Stomach (tissue), 9 donors: ENCODE measurements around the gene IFI30. TPM values are rescaled to one million over a fixed set of nuclear protein-coding genes. Genes with fewer than 3 reads are reported as not detected.
A peak's percentile ranks its signal among the peaks of the same experiment; 100 is the strongest.

ENCODE experiments used
- DNase-seq, 2 donors: peaks; one replicate each; pipeline versions ENCODE4 v3.0.0 to v3.0.0-alpha.2; 2013 to 2019
- H3K27ac ChIP-seq, 5 donors: fragments of 200-600 bp in 4 of 5; sonication (generic) in 4 of 5; one replicate each; pipeline ENCODE4 v1.5.1; 2013 to 2019; ENCODE audit warnings: mild to moderate bottlenecking in 1 of 5, moderate library complexity in 1 of 5
- H3K27me3 ChIP-seq, 3 donors: fragments of 200-600 bp; sonication (generic); one replicate each; pipeline ENCODE4 v1.5.1; 2017 to 2019; ENCODE audit warnings: mixed run types in 1 of 3
- H3K36me3 ChIP-seq, 4 donors: fragments of 200-600 bp; sonication (generic); 1 replicate in 3 of 4; 2 replicates in 1 of 4; pipeline ENCODE4 v1.5.1; 2016 to 2019
- H3K4me1 ChIP-seq, 4 donors: fragments of 200-600 bp; sonication (generic); one replicate each; pipeline ENCODE4 v1.5.1; 2016 to 2019
- H3K4me3 ChIP-seq, 4 donors: fragments of 200-600 bp; sonication (generic) in 3 of 4; one replicate each; pipeline ENCODE4 v1.5.1; 2016 to 2019; ENCODE audit warnings: mild to moderate bottlenecking in 1 of 4
- H3K9me3 ChIP-seq, 4 donors: fragments of 200-600 bp; sonication (generic); one replicate each; pipeline ENCODE4 v1.5.1; 2016 to 2019
- CTCF ChIP-seq, 7 experiments: fragments of 450-650 bp in 4 of 7; fragments of 200-600 bp in 3 of 7; sonication (generic) in 3 of 7; IDR thresholded peaks; one replicate each; pipeline ENCODE4 v1.5.1; 2016 to 2019; ENCODE audit warnings: antibody characterized with exemption in 7 of 7, control low read depth in 2 of 7, mild to moderate bottlenecking in 1 of 7
- EP300 ChIP-seq: sonication (generic); formaldehyde crosslinking; IDR thresholded peaks from one replicate; pipeline ENCODE4 v1.6.1; 2017; ENCODE audit warnings: antibody characterized with exemption
- POLR2A ChIP-seq, 4 donors: fragments of 450-650 bp; IDR thresholded peaks; one replicate each; pipeline ENCODE4 v1.6.1; 2016; ENCODE audit warnings: antibody characterized with exemption in 4 of 4, control low read depth in 2 of 4, mild to moderate bottlenecking in 1 of 4, moderate library complexity in 1 of 4
- POLR2AphosphoS5 ChIP-seq, 3 donors: sonication (generic); formaldehyde crosslinking; IDR thresholded peaks; one replicate each; pipeline ENCODE4 v1.6.1; 2016; ENCODE audit warnings: antibody characterized with exemption in 3 of 3
- WGBS, 5 donors: extraction: QIAGEN DNeasy Blood & Tissue Kit in 3 of 5; methylation state at CpG; one replicate each; pipeline versions ENCODE4 v1.1.5 to v1.1.7; 2013 to 2018; 5-methylcytosine and 5-hydroxymethylcytosine counted together
- intact Hi-C: fragments of 100-400 bp; cut with DNase I; formaldehyde crosslinking; loops from one replicate; pipeline ENCODE4 v1.15.1; 2023; ENCODE audit warnings: low total_unique reads
- polyA plus RNA-seq, 3 donors: library from polyadenylated mRNA; stranded (reverse); fragments of 200-250 nt; gene quantifications; one replicate each; pipeline ENCODE4 v1.2.3, GENCODE V29; 2013
- total RNA-seq, 5 donors: library from RNA; depleted of rRNA; stranded (reverse); fragments of >200 nt; gene quantifications; one replicate each; pipeline versions ENCODE4 v1.1.0 to v1.2.3, GENCODE V29; 2014 to 2016
- donor health status: healthy with polysubstance abuse.
- donor health status: Bipolar disorder and iron deficiency.
- donor health status: healthy.

IFI30 gene
- total and polyA plus RNA-seq, 8 donors = 37.3 to 199 (median 53.2) TPM; not detected in 1

- Histone ChIP-seq H3K4me3 (no peak overlapping the region), H3K9me3 (no peaks in the 10 kb centered on the region), H3K4me1 (no peaks in the 10 kb centered on the region), H3K36me3 (peaks cover 34 to 93% (median 89%) of the 10 kb centered on the region in 4 donors), H3K27ac (no peak overlapping the region), H3K27me3 (no peaks in the 10 kb centered on the region)
- intact Hi-C loops = no loop called here
- WGBS, 5 donors = 94 to 99% (median 96%) methylated on average over 10 to 19 of the region's 19 CpGs
- TF ChIP-seq POLR2A (IDR thresholded peaks at IDR 0.05) (no peak), POLR2AphosphoS5 (IDR thresholded peaks at IDR 0.05) (no peak)
- no peak for DNase-seq
Measured at GRCh38 chr19:18145391-18145999, 28.1 kb upstream of the IFI30 start.

DNA sequence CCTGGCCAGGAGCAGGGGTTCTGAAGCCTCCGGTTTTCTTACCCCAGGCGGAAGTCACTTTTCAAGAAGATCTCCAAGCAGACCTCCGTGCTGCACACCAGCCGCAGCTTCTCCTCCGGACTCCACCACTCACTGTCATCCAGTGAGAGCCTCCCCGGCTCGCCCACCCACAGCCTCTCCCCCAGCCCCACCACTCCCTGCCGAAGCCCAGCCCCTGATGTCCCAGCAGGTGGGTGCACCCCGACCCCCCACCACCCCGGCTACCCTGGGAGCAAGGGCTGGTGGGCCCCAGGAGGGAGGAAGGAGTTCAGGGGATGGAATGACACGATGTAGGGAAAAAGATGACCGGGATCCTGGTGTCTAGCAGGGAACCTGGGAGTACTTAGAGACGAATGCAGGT, 26.2 kb upstream of the IFI30 start:
- no peak for DNase-seq
- H3K4me3 ChIP-seq = no peak overlapping the region
- peaks cover 33 to 77% (median 71%) of the 10 kb centered on the region in 4 donors for H3K36me3 ChIP-seq
- intact Hi-C loops = no loop called here
- WGBS, 5 donors = 92 to 95% (median 93%) methylated on average over 11 to 13 of the region's 13 CpGs
- H3K4me1 ChIP-seq = peaks cover 8 to 12% (median 12%) of the 10 kb centered on the region in 4 donors
- no peaks in the 10 kb centered on the region for H3K9me3 ChIP-seq
- no peak overlapping the region for H3K27ac ChIP-seq
- no peaks in the 10 kb centered on the region for H3K27me3 ChIP-seq
- TF ChIP-seq CTCF (IDR thresholded peaks at IDR 0.05) (no peak), POLR2A (IDR thresholded peaks at IDR 0.05) (no peak), POLR2AphosphoS5 (IDR thresholded peaks at IDR 0.05) (no peak), EP300 (no peak)

GRCh38 chr19:18149596-18149975, 24.0 kb upstream of the IFI30 start:
- 87 to 90% (median 88%) methylated on average over 16 of the region's 16 CpGs for WGBS, 5 donors
- TF ChIP-seq POLR2AphosphoS5 (IDR thresholded peaks at IDR 0.05) (no peak), EP300 (no peak), POLR2A (IDR thresholded peaks at IDR 0.05) (no peak), CTCF (IDR thresholded peaks at IDR 0.05) (no peak)
- H3K9me3 ChIP-seq = no peaks in the 10 kb centered on the region
- H3K36me3 ChIP-seq = peaks cover 15 to 55% (median 49%) of the 10 kb centered on the region in 4 donors
- peaks cover 19 to 27% (median 25%) of the 10 kb centered on the region in 4 donors for H3K4me1 ChIP-seq
- no peak overlapping the region for H3K4me3 ChIP-seq
- intact Hi-C loops = no loop called here
- no peaks in the 10 kb centered on the region for H3K27me3 ChIP-seq
- no peak overlapping the region for H3K27ac ChIP-seq
- DNase-seq = no peak

DNA sequence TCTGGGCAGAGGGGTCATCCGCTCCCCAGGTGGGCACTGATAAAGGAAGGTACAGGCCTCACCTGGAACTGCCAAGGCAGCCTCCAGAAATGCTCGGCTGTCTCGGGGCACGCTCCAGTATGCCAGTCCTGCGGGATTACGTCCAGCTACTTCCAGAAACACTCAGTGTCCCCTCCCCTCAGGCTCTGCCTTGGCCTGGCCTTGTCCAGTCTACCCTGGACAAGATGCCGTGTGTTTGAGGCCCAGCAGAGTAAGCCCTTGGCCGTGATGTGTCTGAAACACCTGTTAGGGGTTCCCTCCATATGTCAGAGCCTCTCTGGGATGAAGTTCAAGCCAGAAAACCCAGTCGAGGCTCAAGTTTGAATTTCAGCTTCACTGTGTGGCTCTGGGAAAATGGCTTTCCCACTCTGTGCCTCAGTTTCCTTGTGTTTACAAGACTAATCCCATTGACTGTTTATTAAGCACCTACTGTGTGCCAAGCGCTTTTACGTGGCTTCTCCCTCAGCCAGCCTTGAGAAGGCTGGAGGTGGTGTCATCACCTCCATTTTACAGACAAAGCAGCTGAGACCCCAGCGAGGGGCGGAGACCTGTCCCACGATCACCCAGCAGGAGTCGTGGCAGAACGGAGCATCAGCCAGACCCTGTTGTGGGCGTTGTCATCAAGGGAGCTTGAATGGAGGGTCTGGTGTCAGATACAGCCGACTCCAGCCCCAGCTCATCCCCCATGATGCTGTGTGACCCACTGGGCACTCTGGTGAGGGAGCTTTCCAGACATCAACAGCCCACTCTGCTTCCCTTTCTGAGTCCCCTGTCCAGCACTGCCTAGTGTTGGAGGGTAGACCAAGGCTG, 22.6 kb upstream of the IFI30 start:
- Histone ChIP-seq H3K36me3 (peaks cover 2 to 47% (median 38%) of the 10 kb centered on the region in 4 donors), H3K27ac (peak overlapping the region in 3 of 5 donors; percentile 91 to 96 (median 93)), H3K4me3 (no peak overlapping the region), H3K27me3 (no peaks in the 10 kb centered on the region), H3K4me1 (peaks cover 27 to 41% (median 38%) of the 10 kb centered on the region in 4 donors), H3K9me3 (no peaks in the 10 kb centered on the region)
- WGBS, 5 donors = 75 to 89% (median 88%) methylated on average over 12 to 18 of the region's 18 CpGs
- intact Hi-C loops = no loop called here
- DNase-seq = no peak
- TF ChIP-seq CTCF (IDR thresholded peaks at IDR 0.05) (no peak), POLR2A (IDR thresholded peaks at IDR 0.05) (no peak), EP300 (no peak), POLR2AphosphoS5 (IDR thresholded peaks at IDR 0.05) (no peak)
